HCT116 (cell line): Measurements from ENCODE around the gene GRIK2. TPM values are rescaled to one million over a fixed set of nuclear protein-coding genes. Genes with fewer than 3 reads are reported as not detected.

ENCODE experiments used
- ATAC-seq: fragments of 200-7000 bp; cut with Tn5 transposase; 2 replicates; pipeline ENCODE4 v1.9.1; 2020; ENCODE audit warnings: mild to moderate bottlenecking, moderate library complexity
- BruUV-seq: library from RNA; stranded (reverse); fragments of 400-500 nt; replicated peaks from 2 replicates; lab custom pipeline; 2021; lab: Mats Ljungman, UMichigan
- CTCF ChIA-PET: fragments of 300-600 bp; sonication (Branson Sonifier 250); formaldehyde crosslinking; loops from one replicate; lab custom pipeline; 2021; ENCODE audit warnings: antibody characterized with exemption; lab: Charles Lee
- POLR2A ChIA-PET: fragments of 300-600, 350-600 bp; sonication (Branson Sonifier 250); formaldehyde crosslinking; loops from one replicate; lab custom pipeline; 2021; ENCODE audit warnings: antibody characterized with exemption; lab: Charles Lee
- RAD21 ChIA-PET, 2 experiments: fragments of 300-600 bp; sonication (Branson Sonifier 250); formaldehyde crosslinking; loops; one replicate each; lab custom pipeline; 2023; ENCODE audit warnings: low total read pairs in 2 of 2; ENCODE audit not compliant: uncharacterized antibody in 2 of 2, unreplicated experiment in 2 of 2, low non-redundant PET in 1 of 2; lab: Charles Lee
- DNase-seq: peaks from one replicate; pipeline ENCODE4 v3.0.0-alpha.2; 2010; ENCODE audit warnings: low read depth, low spot score
- H2AFZ ChIP-seq: fragments of 200-600 bp; shearing (Covaris generic), sonication (generic); 2 replicates; pipeline ENCODE4 v1.6.1; 2017; ENCODE audit warnings: low read depth, mixed run types, mixed read lengths, antibody characterized with exemption, low read length; ENCODE audit not compliant: poor library complexity, severe bottlenecking
- H3K27ac ChIP-seq: 2 replicates; pipeline ENCODE4 v1.5.1; 2012; ENCODE audit warnings: low read depth, low read length
- H3K27me3 ChIP-seq: fragments of 200-600 bp; sonication (generic); 2 replicates; pipeline ENCODE4 v1.6.1; 2016; ENCODE audit warnings: mixed run types, low read length, mixed read lengths; ENCODE audit not compliant: insufficient read depth
- H3K36me3 ChIP-seq, 2 experiments: fragments of 200-500 bp in 1 of 2; fragments of 200-600 bp in 1 of 2; sonication (Bioruptor generic) in 1 of 2; sonication (generic) in 1 of 2; 2 replicates each; pipeline versions ENCODE4 v1.5.1 to v1.6.1; 2014 to 2016; ENCODE audit warnings: low read length in 2 of 2, inconsistent platforms in 1 of 2, mixed read lengths in 1 of 2, mixed run types in 1 of 2; ENCODE audit not compliant: insufficient read depth in 2 of 2, control insufficient read depth in 1 of 2
- H3K4me1 ChIP-seq, 2 experiments: fragments of 200-600 bp in 1 of 2; sonication (generic) in 1 of 2; 2 replicates each; pipeline versions ENCODE4 v1.5.1 to v1.6.1; 2012 to 2017; ENCODE audit warnings: low read length in 2 of 2, inconsistent platforms in 1 of 2, mild to moderate bottlenecking in 1 of 2, mixed read lengths in 1 of 2, mixed run types in 1 of 2, moderate library complexity in 1 of 2; ENCODE audit not compliant: insufficient read depth in 2 of 2, control insufficient read depth in 1 of 2
- H3K4me2 ChIP-seq: fragments of 200-600 bp; sonication (generic); 2 replicates; pipeline ENCODE4 v1.6.1; 2017; ENCODE audit warnings: mixed run types, low read length, mixed read lengths
- H3K4me3 ChIP-seq, 2 experiments: fragments of 200-600 bp in 1 of 2; sonication (generic) in 1 of 2; replicated peaks in 1 of 2; 2 replicates each; pipeline ENCODE4 v1.5.1; 2011 to 2016; ENCODE audit warnings: low read length in 2 of 2, control low read depth in 1 of 2, low read depth in 1 of 2, mild to moderate bottlenecking in 1 of 2, mixed read lengths in 1 of 2, mixed run types in 1 of 2
- H3K79me2 ChIP-seq: fragments of 200-600 bp; sonication (generic); 2 replicates; pipeline ENCODE4 v1.6.1; 2017; ENCODE audit warnings: mild to moderate bottlenecking, mixed run types, low read length, moderate library complexity, mixed read lengths; ENCODE audit not compliant: insufficient read depth
- H3K9ac ChIP-seq: fragments of 200-600 bp; sonication (generic); 2 replicates; pipeline ENCODE4 v1.6.1; 2016; ENCODE audit warnings: low read length, mixed read lengths
- H3K9me2 ChIP-seq: fragments of 200-600 bp; sonication (generic), shearing (Covaris generic); 2 replicates; pipeline ENCODE4 v1.6.1; 2017; ENCODE audit warnings: mixed run types, mild to moderate bottlenecking, moderate library complexity; ENCODE audit not compliant: insufficient read depth
- H3K9me3 ChIP-seq, 2 experiments: fragments of 200-500 bp in 1 of 2; fragments of 200-600 bp in 1 of 2; sonication (Bioruptor generic) in 1 of 2; sonication (generic) in 1 of 2; 2 replicates each; pipeline ENCODE4 v1.6.1; 2014 to 2017; ENCODE audit warnings: low read length in 2 of 2, mixed read lengths in 2 of 2, inconsistent platforms in 1 of 2, low read depth in 1 of 2, mild to moderate bottlenecking in 1 of 2, mixed run types in 1 of 2, moderate library complexity in 1 of 2; ENCODE audit not compliant: control insufficient read depth in 1 of 2, insufficient read depth in 1 of 2
- H4K20me1 ChIP-seq: fragments of 200-600 bp; sonication (generic), shearing (Covaris generic); 2 replicates; pipeline ENCODE4 v1.6.1; 2017; ENCODE audit warnings: mixed run types, mild to moderate bottlenecking, moderate library complexity; ENCODE audit not compliant: insufficient read depth
- EGR1 ChIP-seq: IDR thresholded peaks from 2 replicates; pipeline ENCODE4 v1.6.1; 2012; ENCODE audit warnings: low read depth
- EZH2phosphoT487 ChIP-seq: fragments of 200-600 bp; IDR thresholded peaks from 2 replicates; pipeline ENCODE4 v1.6.1; 2018; ENCODE audit warnings: antibody characterized with exemption, borderline replicate concordance
- FOSL1 ChIP-seq: IDR thresholded peaks from 2 replicates; pipeline ENCODE4 v1.6.1; 2012; ENCODE audit warnings: low read depth
- POLR2A ChIP-seq: IDR thresholded peaks from 2 replicates; pipeline ENCODE4 v1.7.0; 2011; ENCODE audit warnings: borderline replicate concordance; ENCODE audit not compliant: insufficient read depth, insufficient read length; ENCODE audit errors: extremely low read depth
- RAD21 ChIP-seq: IDR thresholded peaks from 2 replicates; pipeline ENCODE4 v1.6.1; 2012; ENCODE audit warnings: low read depth, mild to moderate bottlenecking
- SIN3A ChIP-seq: IDR thresholded peaks from 2 replicates; pipeline ENCODE4 v1.6.1; 2012; ENCODE audit warnings: low read depth
- SP1 ChIP-seq: IDR thresholded peaks from 2 replicates; pipeline ENCODE4 v1.6.1; 2012; ENCODE audit warnings: low read depth
- ZFX ChIP-seq: fragments of 450-650 bp; IDR thresholded peaks from 2 replicates; pipeline ENCODE4 v1.6.1; 2017
- ZNF274 ChIP-seq: fragments of 200-500 bp; sonication (Bioruptor generic); IDR thresholded peaks from 2 replicates; pipeline ENCODE4 v1.6.1; 2014; ENCODE audit warnings: mild to moderate bottlenecking, low read depth, low read length, inconsistent platforms
- intact Hi-C: fragments of 100-400 bp; cut with micrococcal nuclease; formaldehyde crosslinking; loops from 2 replicates; pipeline ENCODE4 v1.10.0; 2022
- total RNA-seq: library from RNA; stranded (reverse); gene quantifications from one replicate; pipeline ENCODE4 v1.2.1, GENCODE V29; 2021; ENCODE audit not compliant: unreplicated experiment
- TF ChIP-seq, protein P1 (sequence below): IDR thresholded peaks from 2 replicates; pipeline ENCODE4 v1.6.1; 2011; ENCODE audit warnings: mild to moderate bottlenecking, low read length, moderate library complexity; ENCODE audit not compliant: insufficient replicate concordance; ENCODE audit errors: extremely low read depth

The GRIK2 gene
- total RNA-seq, 1 experiment from 2014 or later = 0.64 TPM

DNA sequence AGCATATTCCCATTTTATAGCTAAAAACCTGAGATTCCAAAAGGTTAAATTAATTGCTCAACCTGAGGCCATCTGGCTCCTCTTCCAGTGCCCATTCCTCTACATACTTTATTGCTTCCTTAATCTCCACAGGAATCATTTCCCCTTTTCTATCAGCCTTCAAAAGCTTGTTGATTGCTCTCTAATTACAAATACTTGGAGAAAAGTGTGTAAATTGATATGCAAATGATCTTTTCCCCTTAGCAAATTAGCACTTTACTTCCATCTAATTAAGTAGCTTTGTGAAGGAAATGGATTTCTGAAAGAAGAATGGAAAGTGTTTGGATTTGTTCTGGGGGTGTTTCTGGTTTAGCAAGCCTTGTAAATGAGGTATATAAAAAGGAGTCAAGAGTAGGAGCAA, 323.3 kb downstream of the GRIK2 start:
- RAD21 ChIA-PET = no interaction called here
- Histone ChIP-seq H2AFZ (no peak overlapping the region), H3K4me2 (no peak overlapping the region)
- no peak for ATAC-seq
- TF ChIP-seq SIN3A (no peak), SP1 (no peak)
- TF ChIP-seq, all 23 proteins: peak for 0
- no peaks in the 10 kb centered on the region for H3K9me3 ChIP-seq
- no peaks in the 10 kb centered on the region for H3K27me3 ChIP-seq
- no peak for DNase-seq
- ChIA-PET POLR2A (no interaction called here), CTCF (no interaction called here)
- H3K9ac ChIP-seq = no peak overlapping the region
- H3K27ac ChIP-seq = no peak overlapping the region
- BruUV-seq = no TSS peak
- H3K79me2 ChIP-seq = no peaks in the 10 kb centered on the region
- intact Hi-C loops = no loop called here
- no peak overlapping the region for H3K4me3 ChIP-seq
- H3K4me1 ChIP-seq = no peaks in the 10 kb centered on the region
- H4K20me1 ChIP-seq = no peaks in the 10 kb centered on the region
- H3K9me2 ChIP-seq = no peaks in the 10 kb centered on the region
- no peaks in the 10 kb centered on the region for H3K36me3 ChIP-seq

DNA sequence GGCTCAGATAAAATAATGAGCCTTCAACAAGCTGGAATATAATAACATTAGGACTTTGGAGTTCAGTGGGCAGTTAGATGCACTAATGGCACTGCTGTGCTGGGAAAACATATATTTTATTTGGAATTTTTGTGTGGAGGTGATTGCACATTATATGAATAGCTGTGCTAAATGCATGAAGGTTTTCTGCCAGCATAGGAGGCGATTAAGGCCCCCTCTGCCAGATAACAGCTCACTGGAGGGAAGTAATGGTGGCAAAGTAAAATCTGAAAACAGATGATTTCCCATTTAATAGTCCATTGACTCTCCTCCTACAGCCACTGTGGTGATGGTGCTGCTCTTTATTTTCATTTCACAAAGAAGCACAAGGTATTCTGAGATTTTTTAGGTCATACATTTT, 326.0 kb downstream of the GRIK2 start:
- Histone ChIP-seq H3K9me3 (no peaks in the 10 kb centered on the region), H4K20me1 (no peaks in the 10 kb centered on the region), H3K4me3 (no peak overlapping the region), H3K27ac (no peak overlapping the region), H2AFZ (no peak overlapping the region), H3K36me3 (no peaks in the 10 kb centered on the region), H3K9ac (no peak overlapping the region), H3K27me3 (no peaks in the 10 kb centered on the region), H3K4me2 (no peak overlapping the region), H3K4me1 (no peaks in the 10 kb centered on the region), H3K9me2 (no peaks in the 10 kb centered on the region), H3K79me2 (no peaks in the 10 kb centered on the region)
- no peak for TF ChIP-seq ZFX
- TF ChIP-seq SP1 = no peak
- no peak for TF ChIP-seq EGR1
- no peak for TF ChIP-seq EZH2phosphoT487
- no peak for TF ChIP-seq ZNF274
- no peak for TF ChIP-seq FOSL1
- TF ChIP-seq POLR2A = no peak
- TF ChIP-seq SIN3A = no peak
- TF ChIP-seq RAD21 = no peak
- TF ChIP-seq, protein P1, sequence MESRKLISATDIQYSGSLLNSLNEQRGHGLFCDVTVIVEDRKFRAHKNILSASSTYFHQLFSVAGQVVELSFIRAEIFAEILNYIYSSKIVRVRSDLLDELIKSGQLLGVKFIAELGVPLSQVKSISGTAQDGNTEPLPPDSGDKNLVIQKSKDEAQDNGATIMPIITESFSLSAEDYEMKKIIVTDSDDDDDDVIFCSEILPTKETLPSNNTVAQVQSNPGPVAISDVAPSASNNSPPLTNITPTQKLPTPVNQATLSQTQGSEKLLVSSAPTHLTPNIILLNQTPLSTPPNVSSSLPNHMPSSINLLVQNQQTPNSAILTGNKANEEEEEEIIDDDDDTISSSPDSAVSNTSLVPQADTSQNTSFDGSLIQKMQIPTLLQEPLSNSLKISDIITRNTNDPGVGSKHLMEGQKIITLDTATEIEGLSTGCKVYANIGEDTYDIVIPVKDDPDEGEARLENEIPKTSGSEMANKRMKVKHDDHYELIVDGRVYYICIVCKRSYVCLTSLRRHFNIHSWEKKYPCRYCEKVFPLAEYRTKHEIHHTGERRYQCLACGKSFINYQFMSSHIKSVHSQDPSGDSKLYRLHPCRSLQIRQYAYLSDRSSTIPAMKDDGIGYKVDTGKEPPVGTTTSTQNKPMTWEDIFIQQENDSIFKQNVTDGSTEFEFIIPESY = no peak
- intact Hi-C loops = no loop called here
- CTCF ChIA-PET = no interaction called here
- RAD21 ChIA-PET = no interaction called here
- POLR2A ChIA-PET = no interaction called here
- DNase-seq (no peak), ATAC-seq (no peak)
- no TSS peak for BruUV-seq
